Parathyroid adenoma (tissue), 2 donors: ENCODE results near the gene TRIM38.

Experiments
- H2AFZ ChIP-seq: fragments of 300-600 bp; sonication (generic); one replicate; pipeline ENCODE4 v1.7.0; 2017; ENCODE audit warnings: antibody characterized with exemption, mild to moderate bottlenecking
- H3K27ac ChIP-seq: fragments of 300-600 bp; sonication (generic); one replicate; pipeline ENCODE4 v1.7.0; 2017
- H3K27me3 ChIP-seq: fragments of 300-600 bp; sonication (generic); one replicate; pipeline ENCODE4 v1.7.0; 2017; ENCODE audit warnings: low read length; ENCODE audit not compliant: control insufficient read depth, insufficient read depth
- H3K36me3 ChIP-seq: fragments of 300-600 bp; sonication (generic); one replicate; pipeline ENCODE4 v1.7.0; 2017; ENCODE audit warnings: low read length; ENCODE audit not compliant: control insufficient read depth, insufficient read depth
- H3K4me1 ChIP-seq: fragments of 300-600 bp; sonication (generic); one replicate; pipeline ENCODE4 v1.7.0; 2017; ENCODE audit warnings: control low read depth
- H3K4me2 ChIP-seq: fragments of 300-600 bp; sonication (generic); one replicate; pipeline ENCODE4 v1.7.0; 2017; ENCODE audit warnings: low read length
- H3K4me3 ChIP-seq: fragments of 300-600 bp; sonication (generic); one replicate; pipeline ENCODE4 v1.7.0; 2017; ENCODE audit warnings: low read depth, low read length
- H3K79me2 ChIP-seq: fragments of 300-600 bp; sonication (generic); one replicate; pipeline ENCODE4 v1.7.0; 2017; ENCODE audit warnings: control low read depth
- H3K9ac ChIP-seq: fragments of 300-600 bp; sonication (generic); one replicate; pipeline ENCODE4 v1.7.0; 2017; ENCODE audit warnings: mild to moderate bottlenecking
- H3K9me3 ChIP-seq: fragments of 300-600 bp; sonication (generic); one replicate; pipeline ENCODE4 v1.7.0; 2017; ENCODE audit warnings: low read length; ENCODE audit not compliant: control insufficient read depth
- TF ChIP-seq, protein P1 (sequence below): fragments of 300-600 bp; sonication (generic); IDR thresholded peaks from one replicate; pipeline ENCODE4 v1.7.0; 2017; ENCODE audit warnings: antibody characterized with exemption, mild to moderate bottlenecking
- donor health status: primary hyperparathyroidism.

Gene TRIM38

DNA sequence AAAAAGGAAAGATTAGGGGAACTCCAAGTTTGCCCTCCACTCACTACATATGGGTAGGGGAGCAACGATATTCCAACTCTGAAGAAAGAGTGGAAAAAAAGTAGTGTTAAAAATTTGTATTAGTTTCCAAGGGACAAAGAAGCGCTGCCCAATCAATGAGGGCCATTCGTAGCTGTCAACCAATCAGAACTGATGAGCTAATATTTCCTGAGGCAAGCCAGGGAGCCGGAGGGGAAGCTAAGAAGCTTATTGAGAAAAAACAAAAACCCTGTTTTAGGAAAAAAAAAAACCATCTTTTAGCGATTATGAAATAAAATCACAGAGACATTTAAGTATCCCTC, 59.5 kb downstream of the TRIM38 start:
- H3K4me1 ChIP-seq, result peaks cover 8% of the 10 kb centered on the region
- H3K27ac ChIP-seq, result peak overlapping the region; percentile 97
- peak overlapping the region; percentile 82 for H3K4me2 ChIP-seq
- H3K27me3 ChIP-seq, result no peaks in the 10 kb centered on the region
- H3K9me3 ChIP-seq, result no peaks in the 10 kb centered on the region
- TF ChIP-seq, protein P1, sequence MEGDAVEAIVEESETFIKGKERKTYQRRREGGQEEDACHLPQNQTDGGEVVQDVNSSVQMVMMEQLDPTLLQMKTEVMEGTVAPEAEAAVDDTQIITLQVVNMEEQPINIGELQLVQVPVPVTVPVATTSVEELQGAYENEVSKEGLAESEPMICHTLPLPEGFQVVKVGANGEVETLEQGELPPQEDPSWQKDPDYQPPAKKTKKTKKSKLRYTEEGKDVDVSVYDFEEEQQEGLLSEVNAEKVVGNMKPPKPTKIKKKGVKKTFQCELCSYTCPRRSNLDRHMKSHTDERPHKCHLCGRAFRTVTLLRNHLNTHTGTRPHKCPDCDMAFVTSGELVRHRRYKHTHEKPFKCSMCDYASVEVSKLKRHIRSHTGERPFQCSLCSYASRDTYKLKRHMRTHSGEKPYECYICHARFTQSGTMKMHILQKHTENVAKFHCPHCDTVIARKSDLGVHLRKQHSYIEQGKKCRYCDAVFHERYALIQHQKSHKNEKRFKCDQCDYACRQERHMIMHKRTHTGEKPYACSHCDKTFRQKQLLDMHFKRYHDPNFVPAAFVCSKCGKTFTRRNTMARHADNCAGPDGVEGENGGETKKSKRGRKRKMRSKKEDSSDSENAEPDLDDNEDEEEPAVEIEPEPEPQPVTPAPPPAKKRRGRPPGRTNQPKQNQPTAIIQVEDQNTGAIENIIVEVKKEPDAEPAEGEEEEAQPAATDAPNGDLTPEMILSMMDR, result no peak
- H2AFZ ChIP-seq, result peak overlapping the region; percentile 85
- no peak overlapping the region for H3K9ac ChIP-seq
- H3K36me3 ChIP-seq, result no peaks in the 10 kb centered on the region
- H3K79me2 ChIP-seq, result no peaks in the 10 kb centered on the region
- H3K4me3 ChIP-seq, result peak overlapping the region; percentile 96

DNA sequence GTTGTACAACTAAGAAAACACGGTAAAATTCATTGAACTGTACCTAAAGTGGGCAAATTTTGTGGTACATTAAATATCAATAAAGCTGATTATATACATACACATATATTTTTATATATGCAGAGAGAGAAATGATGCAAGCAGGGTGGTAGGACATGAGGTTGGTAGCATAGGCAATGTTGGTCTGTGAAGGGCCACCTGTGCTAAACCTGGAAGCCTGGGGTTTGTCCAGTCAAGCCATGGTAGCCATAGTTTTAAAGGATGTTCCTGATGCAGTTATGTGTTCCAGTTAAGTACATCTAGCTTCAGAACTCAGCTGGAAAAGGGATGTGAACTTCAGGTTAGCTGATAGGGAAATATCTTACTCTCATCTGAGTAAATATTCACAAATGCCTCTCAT, 60.1 kb downstream of the TRIM38 start:
- Histone ChIP-seq H3K79me2 (no peaks in the 10 kb centered on the region), H3K9ac (no peak overlapping the region), H3K27ac (no peak overlapping the region), H3K4me3 (no peak overlapping the region), H3K9me3 (no peaks in the 10 kb centered on the region), H3K36me3 (no peaks in the 10 kb centered on the region), H2AFZ (no peak overlapping the region), H3K4me1 (peaks cover 12% of the 10 kb centered on the region), H3K4me2 (no peak overlapping the region), H3K27me3 (no peaks in the 10 kb centered on the region)
- TF ChIP-seq, protein P1, result no peak

DNA sequence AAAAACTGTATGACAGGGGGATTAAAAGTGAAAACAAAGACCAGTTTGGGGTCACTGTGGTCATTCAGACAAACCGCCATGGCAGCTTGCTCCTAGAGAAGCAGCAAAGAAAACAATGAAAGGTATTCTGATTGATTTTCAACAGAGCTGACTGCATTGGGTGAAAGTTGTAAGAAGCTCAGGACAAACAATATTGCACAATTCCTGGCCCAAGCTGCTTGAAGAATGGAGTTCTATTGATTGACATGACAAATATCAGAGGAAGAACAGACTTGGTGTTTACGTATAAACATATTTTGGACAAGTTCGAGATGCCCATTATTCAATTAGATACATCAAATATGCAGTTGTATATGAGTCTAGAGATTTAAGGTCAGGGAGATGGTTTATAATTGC, 62.0 kb downstream of the TRIM38 start:
- no peaks in the 10 kb centered on the region for H3K27me3 ChIP-seq
- H3K27ac ChIP-seq, result no peak overlapping the region
- H3K4me1 ChIP-seq, result peaks cover 12% of the 10 kb centered on the region
- H3K4me2 ChIP-seq, result no peak overlapping the region
- H3K79me2 ChIP-seq, result no peaks in the 10 kb centered on the region
- H3K9me3 ChIP-seq, result no peaks in the 10 kb centered on the region
- H3K4me3 ChIP-seq, result no peak overlapping the region
- no peak overlapping the region for H3K9ac ChIP-seq
- TF ChIP-seq, protein P1, result no peak
- H3K36me3 ChIP-seq, result no peaks in the 10 kb centered on the region
- H2AFZ ChIP-seq, result no peak overlapping the region

DNA sequence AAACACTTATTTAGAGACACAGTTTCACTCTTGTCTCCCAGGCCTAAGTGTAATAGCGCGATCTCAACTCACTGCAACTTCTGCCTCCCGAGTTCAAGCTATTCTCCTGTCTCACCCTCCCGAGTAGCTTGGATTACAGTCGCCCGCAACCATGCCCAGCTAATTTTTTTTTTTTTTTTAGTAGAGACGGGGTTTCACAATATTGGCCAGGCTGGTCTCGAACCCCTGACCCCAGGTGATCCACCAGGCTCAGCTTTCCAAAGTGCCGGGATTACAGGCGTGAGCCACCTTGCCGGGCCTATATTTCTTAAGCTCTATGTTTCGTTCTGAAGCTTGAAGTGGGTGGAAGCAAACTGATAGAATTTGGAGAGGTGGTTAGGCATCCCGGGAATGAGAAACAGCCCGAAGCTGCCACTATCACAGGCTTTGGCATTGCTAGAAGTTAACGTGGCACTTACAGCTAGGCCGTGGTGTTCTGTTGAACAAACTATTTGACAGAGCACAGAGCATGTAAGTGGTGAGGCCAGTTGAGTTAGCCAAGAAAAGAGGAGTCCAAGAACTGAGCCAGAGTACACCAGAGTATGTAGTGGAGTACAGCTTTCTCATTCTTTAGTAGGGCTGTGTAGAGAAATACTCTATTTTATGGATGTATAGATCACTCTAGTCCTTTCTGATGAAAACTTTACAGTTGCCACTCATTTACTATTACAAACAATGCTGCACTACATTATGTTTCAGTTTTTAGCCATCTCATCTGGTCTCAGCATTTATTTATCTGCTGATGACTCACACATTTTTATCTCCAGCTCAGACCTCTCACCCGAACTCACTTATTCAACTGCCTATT, 62.7 kb downstream of the TRIM38 start:
- no peaks in the 10 kb centered on the region for H3K9me3 ChIP-seq
- peak overlapping the region; percentile 65 for H2AFZ ChIP-seq
- H3K4me2 ChIP-seq, result peak overlapping the region; percentile 98
- H3K27ac ChIP-seq, result peak overlapping the region; percentile 96
- no peak overlapping the region for H3K4me3 ChIP-seq
- H3K9ac ChIP-seq, result no peak overlapping the region
- no peaks in the 10 kb centered on the region for H3K27me3 ChIP-seq
- peaks cover 12% of the 10 kb centered on the region for H3K4me1 ChIP-seq
- TF ChIP-seq, protein P1, result no peak
- H3K36me3 ChIP-seq, result no peaks in the 10 kb centered on the region
- no peaks in the 10 kb centered on the region for H3K79me2 ChIP-seq
